ENCODE results near the gene GPC6.

Gene GPC6

DNA sequence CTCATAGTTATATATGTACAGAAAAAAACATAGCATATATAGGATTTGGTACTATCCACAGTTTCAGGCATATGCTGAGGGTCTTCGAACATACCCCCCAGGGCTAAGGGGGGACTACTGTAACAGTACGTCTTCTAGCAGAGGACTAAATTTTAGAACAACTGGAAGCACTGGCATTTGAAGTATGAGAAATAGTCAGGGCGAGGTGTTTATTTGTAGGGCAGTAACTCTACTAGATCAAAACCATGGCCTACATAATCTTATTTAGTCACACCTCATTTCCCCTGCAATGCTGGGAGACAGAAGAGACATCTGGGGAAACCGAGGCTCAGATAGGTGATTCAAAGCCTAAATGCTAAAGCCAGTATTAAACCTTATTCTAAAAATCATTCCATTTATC lies 1007.2 kb downstream of the GPC6 start:
- H3K36me3 ChIP-seq (ENCODE audit: control insufficient read depth in 2 of 2, insufficient read depth in 1 of 2, low read length in 2 of 2), result no peaks in the 10 kb centered on the region
- POLR2A ChIA-PET, result no interaction called here
- no peaks in the 10 kb centered on the region for H3K9me3 ChIP-seq (ENCODE audit: control insufficient read depth, insufficient read depth, low read depth, low read length)
- H3K4me1 ChIP-seq (ENCODE audit: control insufficient read depth, insufficient read depth, low read length), result no peaks in the 10 kb centered on the region
- no peak overlapping the region for H3K4me3 ChIP-seq (ENCODE audit: low read depth, low read length)
- no peak for TF ChIP-seq ZNF514 (tag by site-specific recombination; IDR thresholded peaks at IDR 0.05)
- CTCF ChIA-PET, result no interaction called here
- H3K27ac ChIP-seq (ENCODE audit: extremely low read depth, low read depth, low read length), result no peak overlapping the region

DNA sequence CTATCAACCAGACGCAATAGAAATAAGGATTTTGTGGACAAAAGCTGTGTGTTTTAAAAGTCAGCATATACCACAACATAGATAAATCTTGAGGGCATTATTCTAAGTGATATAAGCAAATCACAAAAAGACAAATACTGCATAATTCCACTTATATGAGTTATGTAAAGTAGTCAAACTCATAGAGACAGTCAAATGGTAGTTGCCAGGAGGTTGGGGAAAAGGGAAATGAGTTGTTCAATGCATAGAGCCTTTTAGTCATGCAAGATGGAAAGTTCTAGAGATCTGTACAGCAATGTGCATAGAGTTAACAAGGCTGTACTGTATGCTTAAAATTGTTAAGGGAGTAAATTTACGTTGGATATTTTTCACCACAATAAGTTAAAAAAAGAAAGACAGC lies 1008.1 kb downstream of the GPC6 start:
- Histone ChIP-seq H3K4me1 (ENCODE audit: control insufficient read depth, insufficient read depth, low read length) (no peaks in the 10 kb centered on the region), H3K36me3 (ENCODE audit: control insufficient read depth in 2 of 2, insufficient read depth in 1 of 2, low read length in 2 of 2) (no peaks in the 10 kb centered on the region), H3K9me3 (ENCODE audit: control insufficient read depth, insufficient read depth, low read depth, low read length) (no peaks in the 10 kb centered on the region), H3K4me3 (ENCODE audit: low read depth, low read length) (no peak overlapping the region), H3K27ac (ENCODE audit: extremely low read depth, low read depth, low read length) (no peak overlapping the region)
- ChIA-PET POLR2A (no interaction called here), CTCF (interaction anchor here (0.6 kb wide), 2 partner anchors 1833 to 1973 kb away, joined by 3 to 4 read pairs; no protein-coding TSS in a partner anchor)
- TF ChIP-seq, protein P1, sequence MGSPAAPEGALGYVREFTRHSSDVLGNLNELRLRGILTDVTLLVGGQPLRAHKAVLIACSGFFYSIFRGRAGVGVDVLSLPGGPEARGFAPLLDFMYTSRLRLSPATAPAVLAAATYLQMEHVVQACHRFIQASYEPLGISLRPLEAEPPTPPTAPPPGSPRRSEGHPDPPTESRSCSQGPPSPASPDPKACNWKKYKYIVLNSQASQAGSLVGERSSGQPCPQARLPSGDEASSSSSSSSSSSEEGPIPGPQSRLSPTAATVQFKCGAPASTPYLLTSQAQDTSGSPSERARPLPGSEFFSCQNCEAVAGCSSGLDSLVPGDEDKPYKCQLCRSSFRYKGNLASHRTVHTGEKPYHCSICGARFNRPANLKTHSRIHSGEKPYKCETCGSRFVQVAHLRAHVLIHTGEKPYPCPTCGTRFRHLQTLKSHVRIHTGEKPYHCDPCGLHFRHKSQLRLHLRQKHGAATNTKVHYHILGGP (tag by site-specific recombination; IDR thresholded peaks at IDR 0.05), result no peak
- TF ChIP-seq ZBTB1 (tag by site-specific recombination; IDR thresholded peaks at IDR 0.05) (no peak), ZBTB20 (tag by site-specific recombination; IDR thresholded peaks at IDR 0.05) (no peak), ZNF184 (tag by site-specific recombination; IDR thresholded peaks at IDR 0.05) (no peak), ZNF2 (tag by site-specific recombination; IDR thresholded peaks at IDR 0.05) (no peak), ZNF776 (tag by site-specific recombination; IDR thresholded peaks at IDR 0.05; ENCODE audit: borderline replicate concordance) (no peak), ZNF670 (tag by site-specific recombination; IDR thresholded peaks at IDR 0.05; ENCODE audit: low read depth) (no peak), ZNF529 (tag by site-specific recombination; IDR thresholded peaks at IDR 0.05; ENCODE audit: insufficient replicate concordance) (no peak), ZNF138 (tag by site-specific recombination; IDR thresholded peaks at IDR 0.05; ENCODE audit: borderline replicate concordance) (no peak), ZNF169 (tag by site-specific recombination; IDR thresholded peaks at IDR 0.05) (no peak), SALL2 (tag by site-specific recombination; IDR thresholded peaks at IDR 0.05; ENCODE audit: borderline replicate concordance) (no peak), ZNF266 (tag by site-specific recombination; IDR thresholded peaks at IDR 0.05; ENCODE audit: low read depth) (no peak), ZNF302 (tag by site-specific recombination; IDR thresholded peaks at IDR 0.05; ENCODE audit: low read depth) (no peak), GLI2 (tag by site-specific recombination; IDR thresholded peaks at IDR 0.05; ENCODE audit: borderline replicate concordance, low read depth) (no peak), ZNF114 (tag by site-specific recombination; IDR thresholded peaks at IDR 0.05) (no peak)
- TF ChIP-seq, protein P2, sequence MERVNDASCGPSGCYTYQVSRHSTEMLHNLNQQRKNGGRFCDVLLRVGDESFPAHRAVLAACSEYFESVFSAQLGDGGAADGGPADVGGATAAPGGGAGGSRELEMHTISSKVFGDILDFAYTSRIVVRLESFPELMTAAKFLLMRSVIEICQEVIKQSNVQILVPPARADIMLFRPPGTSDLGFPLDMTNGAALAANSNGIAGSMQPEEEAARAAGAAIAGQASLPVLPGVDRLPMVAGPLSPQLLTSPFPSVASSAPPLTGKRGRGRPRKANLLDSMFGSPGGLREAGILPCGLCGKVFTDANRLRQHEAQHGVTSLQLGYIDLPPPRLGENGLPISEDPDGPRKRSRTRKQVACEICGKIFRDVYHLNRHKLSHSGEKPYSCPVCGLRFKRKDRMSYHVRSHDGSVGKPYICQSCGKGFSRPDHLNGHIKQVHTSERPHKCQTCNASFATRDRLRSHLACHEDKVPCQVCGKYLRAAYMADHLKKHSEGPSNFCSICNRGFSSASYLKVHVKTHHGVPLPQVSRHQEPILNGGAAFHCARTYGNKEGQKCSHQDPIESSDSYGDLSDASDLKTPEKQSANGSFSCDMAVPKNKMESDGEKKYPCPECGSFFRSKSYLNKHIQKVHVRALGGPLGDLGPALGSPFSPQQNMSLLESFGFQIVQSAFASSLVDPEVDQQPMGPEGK (tag by site-specific recombination; IDR thresholded peaks at IDR 0.05), result no peak
- TF ChIP-seq, protein P3, sequence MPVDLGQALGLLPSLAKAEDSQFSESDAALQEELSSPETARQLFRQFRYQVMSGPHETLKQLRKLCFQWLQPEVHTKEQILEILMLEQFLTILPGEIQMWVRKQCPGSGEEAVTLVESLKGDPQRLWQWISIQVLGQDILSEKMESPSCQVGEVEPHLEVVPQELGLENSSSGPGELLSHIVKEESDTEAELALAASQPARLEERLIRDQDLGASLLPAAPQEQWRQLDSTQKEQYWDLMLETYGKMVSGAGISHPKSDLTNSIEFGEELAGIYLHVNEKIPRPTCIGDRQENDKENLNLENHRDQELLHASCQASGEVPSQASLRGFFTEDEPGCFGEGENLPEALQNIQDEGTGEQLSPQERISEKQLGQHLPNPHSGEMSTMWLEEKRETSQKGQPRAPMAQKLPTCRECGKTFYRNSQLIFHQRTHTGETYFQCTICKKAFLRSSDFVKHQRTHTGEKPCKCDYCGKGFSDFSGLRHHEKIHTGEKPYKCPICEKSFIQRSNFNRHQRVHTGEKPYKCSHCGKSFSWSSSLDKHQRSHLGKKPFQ (tag by site-specific recombination; IDR thresholded peaks at IDR 0.05), result no peak
- TF ChIP-seq, protein P4, sequence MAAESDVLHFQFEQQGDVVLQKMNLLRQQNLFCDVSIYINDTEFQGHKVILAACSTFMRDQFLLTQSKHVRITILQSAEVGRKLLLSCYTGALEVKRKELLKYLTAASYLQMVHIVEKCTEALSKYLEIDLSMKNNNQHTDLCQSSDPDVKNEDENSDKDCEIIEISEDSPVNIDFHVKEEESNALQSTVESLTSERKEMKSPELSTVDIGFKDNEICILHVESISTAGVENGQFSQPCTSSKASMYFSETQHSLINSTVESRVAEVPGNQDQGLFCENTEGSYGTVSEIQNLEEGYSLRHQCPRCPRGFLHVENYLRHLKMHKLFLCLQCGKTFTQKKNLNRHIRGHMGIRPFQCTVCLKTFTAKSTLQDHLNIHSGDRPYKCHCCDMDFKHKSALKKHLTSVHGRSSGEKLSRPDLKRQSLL (tag by site-specific recombination; IDR thresholded peaks at IDR 0.05), result no peak
